NOMO-1 treated with DMSO at 0.1 percent for 48 hours (cell line): Measurements from ENCODE around the gene CST11.
"Not testable (repeated sequence)": the region's sequence is repeated elsewhere in the genome, so short reads cannot be mapped to it uniquely, and the experiment has no call there.

Source experiments
- DNase-seq: peaks from one replicate; lab custom pipeline; 2025; ENCODE audit not compliant: unreplicated experiment; lab: John Stamatoyannopoulos, UW

CST11 gene

GRCh38 chr20:23452776-23453175 lies at the start of gene CST11:
Gene CST11, minus strand, starts transcription at chr20:23452876. Its CDS starts 65 bp downstream, at chr20:23452811.
- DNase-seq: no peak

- DNase-seq: no peak
Measured at GRCh38 chr20:23501926-23502325, 49.2 kb upstream of the CST11 start.

- DNase-seq: no peak
Measured at GRCh38 chr20:23497536-23497935, 44.9 kb upstream of the CST11 start.

GRCh38 chr20:23493172-23493772 lies 40.6 kb upstream of the CST11 start:
- DNase-seq: no peak

GRCh38 chr20:23492292-23492691 lies 39.6 kb upstream of the CST11 start:
- DNase-seq: no peak

GRCh38 chr20:23490817-23491216 lies 38.1 kb upstream of the CST11 start, which contains the start of gene CST8:
Gene CST8, plus strand, starts transcription at chr20:23491117. Its CDS starts 551 bp downstream, at chr20:23491668.
- no peak for DNase-seq

GRCh38 chr20:23488996-23489395 lies 36.3 kb upstream of the CST11 start:
- no peak for DNase-seq

GRCh38 chr20:23488470-23488869 lies 35.8 kb upstream of the CST11 start:
- DNase-seq: no peak

GRCh38 chr20:23484081-23484480 lies 31.4 kb upstream of the CST11 start:
- no peak for DNase-seq

- no peak for DNase-seq
Measured at GRCh38 chr20:23482138-23482537, 29.5 kb upstream of the CST11 start.

GRCh38 chr20:23479043-23479442 lies 26.4 kb upstream of the CST11 start:
- DNase-seq: no peak

GRCh38 chr20:23477223-23477622 lies 24.5 kb upstream of the CST11 start:
- DNase-seq: no peak

- no peak for DNase-seq
Measured at GRCh38 chr20:23476015-23476754, 23.5 kb upstream of the CST11 start.

GRCh38 chr20:23475395-23475794 lies 22.7 kb upstream of the CST11 start:
- no peak for DNase-seq

GRCh38 chr20:23473293-23473692 lies 20.6 kb upstream of the CST11 start:
- DNase-seq: not testable (repeated sequence)

GRCh38 chr20:23472306-23472705 lies 19.6 kb upstream of the CST11 start:
- DNase-seq: not testable (repeated sequence)

- DNase-seq: not testable (repeated sequence)
Measured at GRCh38 chr20:23466961-23467360, 14.3 kb upstream of the CST11 start.

GRCh38 chr20:23461180-23461579 lies 8.5 kb upstream of the CST11 start:
- no peak for DNase-seq

- no peak for DNase-seq
Measured at GRCh38 chr20:23459461-23460150, 6.9 kb upstream of the CST11 start.

GRCh38 chr20:23456873-23457272 lies 4.2 kb upstream of the CST11 start:
- DNase-seq: no peak

GRCh38 chr20:23456409-23456808 lies 3.7 kb upstream of the CST11 start:
- no peak for DNase-seq

GRCh38 chr20:23455639-23456038 lies 3.0 kb upstream of the CST11 start:
- no peak for DNase-seq
